Stimulated activated CD8-positive, alpha-beta memory T cell treated with anti-CD3 and anti-CD28 coated beads, Interleukin-4, amount 100 ng/mL, for 1 hour (primary cell): Measurements from ENCODE around the gene ILDR1.

Experiments
- DNase-seq, 2 donors: peaks; one replicate each; pipeline ENCODE4 v3.0.0-alpha.2; 2020; ENCODE audit warnings: low read depth in 2 of 2, low spot score in 1 of 2

Gene ILDR1

DNA sequence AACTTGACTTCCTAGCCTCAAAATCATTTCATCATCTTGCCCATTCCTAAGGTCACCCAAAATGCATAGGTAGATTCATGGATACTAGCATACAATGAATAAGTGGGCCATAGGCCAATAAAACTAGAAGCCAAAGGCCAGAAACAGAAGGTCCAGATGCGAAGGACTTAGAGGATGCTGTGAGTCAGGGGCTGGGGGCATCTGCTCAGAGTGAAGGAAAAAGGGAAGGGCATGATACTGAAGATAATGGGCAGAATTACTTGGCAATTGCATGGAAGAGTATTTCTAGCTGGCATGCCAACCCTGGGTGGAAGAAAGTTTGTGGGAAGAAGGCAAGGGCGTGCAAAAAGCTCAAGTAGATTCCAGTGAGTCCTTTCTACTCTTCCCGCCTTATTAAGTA, 27.5 kb downstream of the ILDR1 start:
- DNase-seq: no peak

DNA sequence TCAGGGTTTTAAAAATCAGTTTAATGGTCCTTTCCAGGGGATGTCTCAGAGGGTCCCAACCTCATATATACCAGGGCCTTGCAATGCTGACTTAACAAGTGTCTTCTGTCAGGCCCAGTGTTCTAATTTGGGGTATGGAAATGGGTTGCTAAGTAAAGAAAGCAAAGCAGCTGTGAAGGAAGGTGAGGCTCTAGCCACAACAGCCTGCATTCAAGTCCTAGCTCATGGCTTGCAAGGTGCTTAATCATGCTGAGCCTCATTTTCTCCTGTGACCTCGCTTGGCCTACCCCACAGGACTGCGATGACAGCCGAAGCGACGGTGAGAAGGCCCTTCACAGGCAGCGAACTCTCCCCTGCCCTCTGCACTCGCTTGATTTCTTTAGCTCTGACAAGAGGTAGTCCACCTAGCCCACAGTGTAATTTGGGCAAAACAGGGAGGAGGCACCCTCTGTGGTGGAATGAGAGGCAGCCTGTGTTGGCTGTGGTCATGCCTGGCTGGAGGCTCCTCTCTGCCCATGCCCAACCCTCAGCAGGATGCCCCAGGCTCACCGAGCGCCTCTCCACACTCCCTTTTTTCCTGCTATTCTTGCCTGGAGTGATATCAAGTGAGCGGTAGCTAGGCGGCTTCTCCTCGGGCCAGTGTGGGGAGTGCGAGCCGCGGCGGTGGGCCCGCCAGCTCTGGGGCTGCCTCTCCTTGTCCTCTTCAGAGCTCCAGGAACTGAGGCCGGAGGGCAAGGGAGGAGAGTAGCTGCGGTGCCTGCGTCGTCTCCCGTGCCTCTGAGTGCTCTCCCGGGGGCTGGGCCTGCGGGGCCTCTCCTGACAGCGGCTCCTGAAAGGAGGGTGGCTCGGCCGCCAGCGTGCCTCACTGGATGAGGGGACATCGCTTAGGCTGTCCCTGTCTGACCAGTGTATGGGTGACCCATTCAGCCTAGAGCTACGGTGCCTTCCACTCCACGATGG, 29.2 kb downstream of the ILDR1 start:
- DNase-seq: no peak

DNA sequence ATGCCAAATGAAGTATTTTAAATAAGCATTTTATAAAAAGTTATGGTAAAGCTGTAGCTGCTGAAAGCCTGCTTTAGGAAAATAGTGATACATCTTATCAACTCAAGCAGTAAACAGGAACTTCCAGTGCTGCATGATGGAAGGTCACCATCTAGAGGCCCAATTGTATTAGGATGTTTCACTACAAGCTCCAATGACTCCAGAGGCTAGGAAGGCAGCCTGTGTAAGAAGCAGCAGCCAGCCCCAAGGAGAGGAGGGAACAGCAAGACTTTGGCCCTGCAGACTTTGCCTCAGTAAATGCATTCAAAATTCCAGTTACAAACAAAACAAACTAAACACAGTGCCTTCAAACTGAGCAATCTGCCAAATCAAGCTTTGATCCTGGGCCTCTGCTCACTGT, 32.1 kb downstream of the ILDR1 start:
- no peak for DNase-seq

DNA sequence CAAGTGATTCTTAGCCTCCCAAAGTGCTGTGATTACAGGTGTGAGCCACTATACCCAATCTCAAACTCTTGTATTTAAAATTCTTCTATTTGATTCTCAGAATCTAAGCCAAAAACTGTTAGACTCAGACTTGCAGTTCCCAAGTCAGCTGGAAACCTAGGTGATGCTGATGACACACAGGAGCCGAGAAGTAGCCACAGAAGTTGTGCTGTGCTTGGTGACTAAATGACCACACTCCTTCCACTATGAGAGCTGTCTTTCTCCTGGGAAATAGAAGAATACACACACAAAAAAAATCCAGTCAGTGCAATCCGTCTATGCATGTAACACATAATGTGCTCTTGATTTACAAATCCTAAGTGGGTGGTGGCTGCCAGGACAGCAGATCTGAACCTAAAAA, 33.9 kb downstream of the ILDR1 start:
- no peak for DNase-seq

DNA sequence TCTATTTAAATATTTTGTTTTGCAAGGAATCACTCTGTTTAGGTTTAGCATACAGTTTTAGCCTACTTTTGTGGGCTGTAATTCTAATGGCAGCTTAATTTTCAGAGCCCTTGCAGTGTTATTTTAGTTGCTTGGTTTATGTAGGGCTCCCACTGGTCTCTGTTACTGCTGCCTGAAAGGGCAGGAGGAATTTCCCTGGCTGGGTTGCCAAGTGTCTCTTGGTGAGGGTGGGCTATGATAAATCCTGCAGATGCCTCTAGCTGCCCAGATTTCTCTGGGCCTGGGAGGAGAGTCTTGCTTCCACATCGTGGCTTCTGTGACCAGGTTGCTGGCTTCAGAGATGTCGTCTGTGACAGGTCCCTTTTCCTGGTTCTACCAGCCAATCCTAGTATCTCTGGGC, 36.2 kb downstream of the ILDR1 start:
- no peak for DNase-seq

DNA sequence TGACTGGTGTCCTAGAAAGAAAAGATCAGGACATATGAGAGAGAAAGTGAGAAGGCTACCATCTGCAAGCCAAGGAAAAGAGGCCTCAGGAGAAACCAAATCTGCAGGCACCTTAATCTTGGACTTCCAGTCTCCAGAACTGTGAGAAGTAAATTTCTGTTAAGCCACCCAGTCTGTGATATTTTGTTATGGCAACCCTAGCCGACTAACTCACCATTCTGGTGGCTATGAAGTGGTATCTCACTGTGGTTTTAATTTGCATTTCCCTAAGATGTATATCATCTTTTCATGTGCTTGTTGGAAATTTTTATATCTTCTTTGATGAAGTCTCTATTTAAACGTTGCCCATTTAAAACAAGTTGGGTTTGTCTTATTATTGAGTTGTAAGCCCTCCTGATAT, 40.6 kb downstream of the ILDR1 start:
- no peak for DNase-seq

DNA sequence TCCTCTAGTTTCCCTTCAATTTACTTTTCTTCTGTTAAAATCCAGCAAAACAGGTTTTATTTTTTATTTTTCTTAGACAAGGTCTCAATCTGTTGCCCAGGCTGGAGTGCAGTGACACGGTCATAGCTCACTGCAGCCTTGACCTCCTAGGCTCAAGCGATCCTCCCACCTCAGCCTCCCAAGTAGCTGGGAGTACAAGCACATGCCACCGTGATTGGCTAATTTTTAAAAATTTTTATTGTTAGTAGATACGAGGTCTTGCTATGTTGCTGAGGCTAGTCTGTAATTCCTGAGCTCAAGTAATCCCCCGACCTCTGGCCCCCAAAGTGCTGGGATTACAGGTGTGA, 41.6 kb downstream of the ILDR1 start:
- no peak for DNase-seq

DNA sequence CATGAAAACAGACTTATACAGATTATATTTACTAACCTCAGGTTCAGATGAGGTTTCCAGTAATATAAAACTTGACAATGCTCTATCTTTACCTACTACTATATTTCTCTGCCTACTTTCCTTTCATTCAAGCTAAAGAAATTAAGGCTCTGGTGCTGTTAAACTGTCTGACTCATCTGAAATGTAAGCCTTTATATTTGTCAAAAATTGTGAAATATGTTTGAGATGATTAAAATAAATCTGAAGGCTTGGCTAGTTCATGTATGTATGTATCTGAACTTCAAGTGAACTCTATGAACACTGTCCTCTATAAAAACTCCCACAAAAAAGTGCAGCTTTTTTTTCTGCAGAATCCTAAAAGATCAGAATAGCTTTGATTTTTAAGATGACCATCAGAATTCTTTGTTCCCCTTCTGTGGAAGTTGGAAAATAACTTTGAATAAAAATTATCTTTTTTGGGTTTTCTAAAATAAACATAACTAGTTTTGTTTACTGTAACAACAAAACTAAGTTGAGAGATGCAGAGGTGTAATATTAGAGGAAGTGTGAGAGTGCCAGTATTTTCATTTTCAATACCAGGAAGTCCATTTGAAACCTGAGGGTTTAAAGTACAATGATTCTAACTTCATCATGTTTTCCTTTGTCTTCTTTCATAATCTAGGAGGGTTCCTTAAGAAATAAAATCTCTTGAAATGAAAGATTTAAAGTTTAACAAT, 42.2 kb downstream of the ILDR1 start:
- DNase-seq: no peak

DNA sequence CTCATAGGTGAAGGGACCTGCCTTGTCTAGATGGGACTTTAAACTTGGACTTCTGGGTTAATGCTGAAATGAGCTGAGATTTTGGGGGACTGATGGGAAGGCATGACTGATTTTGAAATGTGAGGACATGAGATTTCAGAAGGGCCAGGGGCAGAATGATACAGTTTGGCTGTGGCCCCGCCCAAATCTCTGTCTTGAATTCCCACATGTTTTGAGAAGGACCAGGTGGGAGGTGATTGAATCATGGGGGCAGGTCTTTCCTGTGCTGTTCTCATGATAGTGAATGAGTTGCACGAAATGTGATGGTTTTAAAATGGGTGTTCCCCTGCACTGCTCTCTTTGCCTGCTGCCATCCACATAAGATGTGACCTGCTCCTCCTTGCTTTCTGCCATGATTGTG, 42.8 kb downstream of the ILDR1 start:
- DNase-seq: no peak

DNA sequence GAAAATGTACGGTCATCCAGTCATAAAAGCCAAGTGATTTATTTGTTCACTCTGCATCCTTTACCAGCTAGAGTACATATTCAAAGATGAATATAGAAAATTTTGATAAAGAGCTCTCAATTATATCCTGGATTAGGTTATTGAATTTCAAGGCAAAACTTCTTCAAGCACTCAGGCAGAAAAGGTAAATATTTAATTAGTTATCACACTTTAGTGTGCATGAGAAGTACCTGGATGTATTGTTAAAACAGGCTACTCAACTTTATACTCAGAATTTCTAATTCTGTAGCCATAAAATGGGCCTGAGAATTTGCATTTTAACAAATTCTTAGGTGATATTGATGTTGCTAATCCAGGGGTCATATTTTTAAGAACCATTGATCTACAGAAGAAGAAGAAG, 45.3 kb downstream of the ILDR1 start:
- DNase-seq: no peak

DNA sequence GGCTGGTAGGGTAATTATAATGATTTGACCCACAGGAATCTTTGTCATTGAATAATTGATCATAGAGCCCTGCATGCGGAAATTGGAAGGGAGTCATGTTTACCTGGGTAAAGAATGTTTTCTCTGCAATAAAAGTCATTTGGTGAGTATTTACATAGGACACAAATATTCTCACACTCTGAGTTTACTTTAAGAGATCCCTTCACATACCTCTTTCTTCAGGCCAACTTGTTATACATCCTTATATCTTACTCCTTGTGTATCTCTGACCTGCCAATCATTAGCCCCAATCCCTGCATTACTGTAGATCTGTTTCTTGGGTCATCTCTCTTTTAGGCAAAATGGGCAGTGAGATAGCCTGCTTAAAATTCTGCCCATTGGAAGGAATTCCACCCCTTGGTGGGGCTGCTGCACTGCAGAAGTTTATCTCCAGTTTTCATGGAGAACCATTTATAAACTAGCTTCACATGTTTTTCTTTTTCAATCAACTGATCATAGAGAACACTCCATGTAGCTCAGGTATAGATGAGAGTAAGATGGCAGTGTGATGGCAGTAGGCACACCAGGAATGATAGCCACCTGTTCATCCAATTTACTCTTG, 46.2 kb downstream of the ILDR1 start:
- no peak for DNase-seq

DNA sequence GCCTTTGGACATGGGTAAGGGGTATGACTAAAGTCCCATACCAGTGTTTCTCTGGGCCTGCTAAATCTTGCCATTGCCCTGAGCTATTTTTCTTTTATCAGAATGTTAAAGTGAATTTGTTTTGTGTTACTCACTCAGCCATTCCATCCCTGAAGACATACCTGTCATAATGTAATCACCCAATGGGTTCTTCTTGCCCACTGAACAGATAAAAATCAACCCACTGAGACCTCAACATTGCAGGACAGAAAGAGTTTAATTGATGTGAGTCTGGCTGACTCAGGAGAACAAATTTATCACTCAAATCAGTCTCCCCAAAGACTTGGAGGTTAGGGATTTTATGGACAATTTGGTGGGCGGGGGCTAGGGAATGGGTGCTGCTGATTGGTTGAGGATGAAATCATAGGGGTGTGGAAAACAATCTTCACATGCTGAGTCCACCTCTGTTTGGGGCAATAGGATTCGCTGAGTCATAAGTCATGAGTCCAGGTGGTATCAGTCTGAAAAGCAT, 47.4 kb downstream of the ILDR1 start:
- DNase-seq: no peak

DNA sequence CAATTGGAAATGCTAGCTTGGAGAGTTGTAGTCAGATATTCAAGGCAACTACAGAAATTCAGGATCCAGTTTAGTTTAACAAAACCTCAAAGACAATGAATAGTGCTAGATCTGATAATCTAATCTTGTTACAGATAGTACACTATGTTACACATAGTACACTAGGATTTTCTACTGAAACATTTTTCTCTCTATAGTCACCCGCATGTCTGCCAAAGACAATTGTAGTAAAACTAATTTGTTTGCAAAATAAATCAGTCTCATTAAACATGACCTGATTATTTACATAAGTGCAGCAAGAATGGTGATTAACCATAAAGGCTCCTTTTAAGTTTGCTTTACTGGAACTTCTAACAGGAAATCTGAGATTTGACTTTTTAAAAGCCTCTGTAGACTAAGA, 52.0 kb downstream of the ILDR1 start:
- no peak for DNase-seq

DNA sequence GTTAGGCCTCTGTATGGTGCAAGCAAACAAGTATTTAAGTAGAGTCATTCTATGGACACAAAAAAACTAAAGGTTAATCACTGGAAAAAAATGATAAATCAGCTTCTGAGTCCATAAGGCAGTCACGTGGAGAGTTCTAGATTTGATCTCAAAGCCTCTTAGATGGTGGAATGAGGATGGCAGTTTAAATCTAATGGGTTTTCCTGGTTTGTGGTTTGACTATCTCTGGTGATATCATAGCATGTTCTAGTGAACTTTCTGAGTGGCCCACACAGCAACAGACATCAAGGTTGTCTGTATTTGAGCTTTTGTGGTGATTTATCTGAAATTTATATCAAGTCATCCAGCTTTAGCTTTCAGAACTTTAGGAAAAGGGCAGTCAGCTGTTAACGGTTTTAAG, 52.4 kb downstream of the ILDR1 start:
- DNase-seq: no peak

DNA sequence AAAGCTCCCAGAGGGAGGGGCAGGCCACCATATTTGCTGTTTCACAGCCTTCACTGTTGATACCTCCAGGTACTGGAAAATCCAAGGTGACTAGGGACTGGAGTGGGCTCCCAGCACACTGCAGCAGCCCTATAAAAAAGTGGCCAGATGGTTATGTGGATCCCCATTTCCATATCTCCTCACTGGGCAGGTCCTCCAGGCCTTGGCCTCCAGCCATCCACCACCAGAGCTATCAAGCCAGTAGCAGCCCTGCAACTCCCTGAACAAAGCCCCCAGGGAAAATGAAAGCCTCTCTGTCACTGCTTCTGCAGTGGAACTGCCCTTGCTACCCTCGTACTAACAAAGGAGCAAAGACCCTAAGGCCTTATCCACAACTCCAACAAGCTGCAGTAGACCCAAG, 58.4 kb downstream of the ILDR1 start:
- no peak for DNase-seq

DNA sequence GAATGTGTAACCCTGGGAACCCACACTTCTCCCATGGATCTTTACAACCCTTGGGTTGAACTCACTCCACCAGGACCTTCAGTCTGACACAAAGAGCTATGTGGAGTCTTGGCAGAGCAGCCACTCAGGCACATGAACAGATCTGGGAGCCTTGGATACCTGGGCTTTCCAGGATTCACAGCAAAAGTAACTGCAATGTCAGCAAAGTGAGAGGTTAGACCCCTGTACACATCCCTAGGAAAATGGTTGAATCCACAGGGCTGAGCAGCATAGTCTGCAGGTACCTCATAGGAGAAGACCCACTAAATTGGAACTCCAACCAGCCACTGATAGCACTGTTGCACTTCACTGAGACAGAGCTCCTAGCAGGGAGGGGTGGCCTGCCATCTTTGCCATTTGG, 59.6 kb downstream of the ILDR1 start:
- no peak for DNase-seq

DNA sequence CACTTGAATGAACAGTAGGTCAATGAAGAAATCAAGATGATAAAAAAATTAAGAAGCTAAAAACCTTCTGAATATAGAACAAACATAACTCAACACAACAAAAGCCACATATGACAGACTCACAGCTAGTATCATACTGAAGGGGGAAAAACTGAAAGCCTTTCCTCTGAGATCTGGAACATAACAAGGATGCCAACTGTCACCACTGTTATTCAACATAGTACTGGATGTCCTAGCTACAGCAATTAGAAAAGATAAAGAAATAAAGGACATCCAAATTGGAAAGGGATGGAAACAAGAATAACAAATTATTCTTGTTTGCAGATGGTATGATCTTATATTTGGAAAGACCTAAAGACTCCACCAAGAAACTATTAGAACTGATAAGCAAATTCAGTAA, 60.8 kb downstream of the ILDR1 start:
- no peak for DNase-seq

DNA sequence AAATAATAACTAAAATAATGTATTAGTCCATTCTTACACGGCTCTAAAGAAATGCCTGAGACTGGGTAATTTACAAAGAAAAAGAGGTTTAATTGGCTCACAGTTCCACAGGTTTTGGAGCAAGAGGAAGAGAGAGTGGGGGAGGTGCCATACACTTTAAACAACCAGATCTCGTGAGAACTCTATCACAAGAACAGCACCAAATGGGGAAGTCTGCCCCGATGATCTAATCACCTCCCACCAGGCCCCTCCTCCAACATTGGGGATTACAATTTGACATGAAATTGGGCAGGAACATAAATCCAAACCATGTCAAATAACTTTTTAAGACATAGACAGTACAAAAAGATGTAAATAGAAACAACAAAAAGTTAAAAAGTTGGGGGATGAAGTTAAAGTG, 63.2 kb downstream of the ILDR1 start:
- no peak for DNase-seq

DNA sequence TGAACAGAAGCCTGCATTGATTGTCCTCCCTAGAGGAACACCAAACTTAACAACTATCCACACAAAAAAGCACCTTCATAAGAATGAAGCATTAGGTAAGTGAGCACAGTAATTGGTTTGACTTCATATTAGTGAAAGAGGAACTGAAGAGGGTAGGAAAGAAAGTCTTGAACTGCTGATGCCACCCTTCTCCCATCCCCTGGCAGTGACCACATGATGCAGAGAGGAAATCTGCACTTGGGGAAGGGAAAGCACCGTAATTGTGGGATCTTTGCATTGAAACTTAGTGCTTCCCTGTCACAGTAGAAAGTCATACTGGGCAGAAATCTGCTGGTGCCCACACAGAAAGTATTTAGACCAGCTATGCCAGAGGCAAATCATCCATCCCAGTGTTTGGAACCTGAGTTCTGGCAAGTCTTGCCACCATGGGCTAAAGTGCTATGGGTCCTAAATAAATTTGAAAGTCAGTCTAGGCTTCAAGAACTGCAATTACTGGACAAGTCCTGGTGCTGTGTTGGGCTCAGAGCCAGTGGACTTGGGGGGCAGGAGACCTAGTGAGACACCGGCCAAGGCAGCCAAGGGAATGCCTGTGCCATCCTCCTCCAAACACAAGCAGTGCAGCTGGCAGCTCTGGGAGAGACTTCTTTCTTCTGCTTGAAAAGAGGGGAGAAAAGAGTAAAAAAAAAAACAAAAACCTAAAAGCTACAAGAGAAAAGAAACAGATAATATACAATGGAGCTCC, 64.2 kb downstream of the ILDR1 start:
- no peak for DNase-seq

DNA sequence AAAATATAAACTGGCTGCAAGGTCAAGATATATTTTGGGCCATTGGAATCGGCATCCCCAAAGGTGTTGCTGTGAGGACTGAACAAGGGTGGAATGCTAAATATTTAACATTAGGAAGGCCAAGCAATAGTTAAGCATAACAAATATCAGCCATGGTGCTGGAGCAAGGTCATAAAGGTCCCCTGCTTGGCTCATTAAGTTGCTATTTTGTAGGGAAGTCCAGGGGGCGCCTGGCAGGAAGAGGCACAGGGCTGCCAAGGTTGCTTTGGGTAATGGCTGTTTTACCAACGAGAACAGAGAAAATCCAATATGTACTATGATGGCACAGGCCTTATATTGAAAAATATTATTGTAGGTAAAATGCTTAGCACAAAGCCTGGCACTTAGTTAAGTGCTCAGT, 65.7 kb downstream of the ILDR1 start:
- DNase-seq: no peak

DNA sequence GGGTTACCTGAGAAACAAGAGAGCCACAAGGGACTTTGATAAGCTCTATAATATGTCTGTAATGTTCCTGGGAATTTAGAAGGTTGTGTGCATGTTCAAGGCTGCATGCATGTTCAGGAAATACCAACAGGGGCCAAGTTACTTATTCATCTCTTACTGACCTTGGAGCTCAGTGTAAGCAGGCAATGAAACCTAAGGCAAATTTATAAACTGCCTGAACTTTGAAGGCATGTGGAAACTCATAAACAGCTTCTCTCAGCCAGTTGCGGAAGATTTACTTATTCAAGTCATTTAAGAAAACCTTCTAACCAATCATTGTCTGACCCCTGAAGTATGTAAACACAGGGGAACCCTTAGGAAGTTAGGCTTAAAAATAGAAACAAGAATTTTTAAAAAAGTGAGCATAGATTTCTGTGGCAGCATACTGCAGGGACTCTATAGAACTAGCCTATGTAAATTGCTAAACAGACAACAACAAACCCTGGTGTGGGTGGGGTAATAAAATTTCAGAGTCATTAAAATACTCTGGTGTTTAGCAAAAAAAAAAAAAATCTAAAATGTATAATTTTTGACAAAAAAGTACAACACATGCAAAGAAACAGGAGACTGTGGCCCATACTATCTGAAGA, 70.6 kb downstream of the ILDR1 start:
- no peak for DNase-seq
